Thoracic aorta (tissue), 2 donors: ENCODE data around the gene VWA3B. TPM values are rescaled to one million over a fixed set of nuclear protein-coding genes. Genes with fewer than 3 reads are reported as not detected.

ENCODE experiments used
- ATAC-seq: fragments of 150-250 bp; one replicate; pipeline ENCODE4 v1.8.0; 2017; ENCODE audit warnings: low read depth; ENCODE audit not compliant: insufficient number of reproducible peaks, low FRiP score
- DNase-seq: peaks from one replicate; pipeline ENCODE4 v3.0.0-alpha.2; 2020; ENCODE audit warnings: low spot score
- H3K27ac ChIP-seq, 2 donors: fragments of 200-600 bp; sonication (generic); 1 replicate in 1 of 2; 2 replicates in 1 of 2; pipeline ENCODE4 v1.5.1; 2016; ENCODE audit warnings: mild to moderate bottlenecking in 2 of 2, moderate library complexity in 2 of 2
- H3K27me3 ChIP-seq: fragments of 200-600 bp; sonication (generic); replicated peaks from 2 replicates; pipeline ENCODE4 v1.6.0; 2016; ENCODE audit warnings: mild to moderate bottlenecking; ENCODE audit not compliant: insufficient read depth
- H3K36me3 ChIP-seq: fragments of 200-600 bp; sonication (generic); one replicate; pipeline ENCODE4 v1.5.1; 2016
- H3K4me1 ChIP-seq, 2 donors: fragments of 200-600 bp; sonication (generic); 1 replicate in 1 of 2; 2 replicates in 1 of 2; pipeline versions ENCODE4 v1.5.1 to v1.6.0; 2016; ENCODE audit warnings: low read depth in 2 of 2, mild to moderate bottlenecking in 1 of 2; ENCODE audit not compliant: control insufficient read depth in 1 of 2
- H3K4me3 ChIP-seq: fragments of 200-600 bp; sonication (generic); 2 replicates; pipeline ENCODE4 v1.5.1; 2016; ENCODE audit warnings: mild to moderate bottlenecking
- H3K9me3 ChIP-seq: fragments of 200-600 bp; sonication (generic); 2 replicates; pipeline ENCODE4 v1.5.1; 2016
- total RNA-seq, 2 donors: library from RNA; depleted of rRNA; stranded (reverse); fragments of >200 nt; gene quantifications; one replicate each; pipeline versions ENCODE4 v1.1.0 to v1.2.3, GENCODE V29; 2016
- TF ChIP-seq, protein P1 (sequence below): fragments of 200-600 bp; sonication (generic); IDR thresholded peaks from one replicate; pipeline ENCODE4 v1.5.1; 2019; ENCODE audit warnings: antibody characterized with exemption

Gene VWA3B
- total RNA-seq, 2 donors from 2014 or later = 0.27 TPM; not detected in 1

DNA sequence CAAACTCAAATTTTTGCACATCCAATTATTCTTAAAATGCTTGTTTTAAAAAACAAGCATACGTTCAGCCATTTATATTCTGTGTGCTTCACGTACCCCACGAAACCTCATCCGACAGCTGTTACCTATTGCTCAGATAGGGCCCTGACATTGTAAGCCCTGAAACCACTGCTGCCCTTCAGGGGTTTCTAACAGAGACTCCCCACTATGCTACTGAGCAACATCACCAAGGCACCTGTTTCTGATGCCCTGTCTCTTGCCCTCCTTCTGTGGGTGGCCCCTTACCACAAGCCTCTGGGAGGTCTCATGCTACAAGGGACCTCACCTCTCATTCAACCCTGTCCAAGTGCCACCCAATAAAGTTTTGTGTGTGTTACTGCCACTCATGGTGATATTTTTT is 240.8 kb downstream of the VWA3B start:
- DNase-seq (no peak), ATAC-seq (no peak)
- Histone ChIP-seq H3K4me1 (no peaks in the 10 kb centered on the region), H3K36me3 (no peaks in the 10 kb centered on the region), H3K27me3 (no peaks in the 10 kb centered on the region), H3K4me3 (no peak overlapping the region), H3K9me3 (peaks cover 5% of the 10 kb centered on the region), H3K27ac (no peak overlapping the region)
- TF ChIP-seq, protein P1, sequence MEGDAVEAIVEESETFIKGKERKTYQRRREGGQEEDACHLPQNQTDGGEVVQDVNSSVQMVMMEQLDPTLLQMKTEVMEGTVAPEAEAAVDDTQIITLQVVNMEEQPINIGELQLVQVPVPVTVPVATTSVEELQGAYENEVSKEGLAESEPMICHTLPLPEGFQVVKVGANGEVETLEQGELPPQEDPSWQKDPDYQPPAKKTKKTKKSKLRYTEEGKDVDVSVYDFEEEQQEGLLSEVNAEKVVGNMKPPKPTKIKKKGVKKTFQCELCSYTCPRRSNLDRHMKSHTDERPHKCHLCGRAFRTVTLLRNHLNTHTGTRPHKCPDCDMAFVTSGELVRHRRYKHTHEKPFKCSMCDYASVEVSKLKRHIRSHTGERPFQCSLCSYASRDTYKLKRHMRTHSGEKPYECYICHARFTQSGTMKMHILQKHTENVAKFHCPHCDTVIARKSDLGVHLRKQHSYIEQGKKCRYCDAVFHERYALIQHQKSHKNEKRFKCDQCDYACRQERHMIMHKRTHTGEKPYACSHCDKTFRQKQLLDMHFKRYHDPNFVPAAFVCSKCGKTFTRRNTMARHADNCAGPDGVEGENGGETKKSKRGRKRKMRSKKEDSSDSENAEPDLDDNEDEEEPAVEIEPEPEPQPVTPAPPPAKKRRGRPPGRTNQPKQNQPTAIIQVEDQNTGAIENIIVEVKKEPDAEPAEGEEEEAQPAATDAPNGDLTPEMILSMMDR = no peak

DNA sequence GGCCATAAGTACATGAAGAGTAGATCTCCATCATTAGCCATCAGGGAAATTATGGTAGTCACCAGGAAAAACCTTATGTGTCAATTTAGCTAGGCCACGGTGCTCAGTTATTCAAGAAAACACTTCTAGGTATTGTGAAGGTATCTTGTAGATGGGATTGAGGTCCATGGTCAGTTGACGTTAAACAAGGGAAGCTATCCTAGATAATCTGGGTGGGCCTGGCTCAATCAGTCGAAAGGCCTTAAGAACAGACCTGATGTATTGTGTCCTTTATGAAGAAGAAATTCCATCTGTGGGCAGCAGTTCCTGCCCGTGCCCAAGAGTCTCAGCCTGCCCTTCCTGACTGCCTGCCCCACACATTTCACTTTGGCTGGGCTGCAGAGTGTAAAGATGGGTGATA is 242.6 kb downstream of the VWA3B start:
- Histone ChIP-seq H3K27me3 (no peaks in the 10 kb centered on the region), H3K36me3 (no peaks in the 10 kb centered on the region), H3K4me1 (peaks cover 4 to 11% of the 10 kb centered on the region in 2 donors), H3K9me3 (no peaks in the 10 kb centered on the region), H3K27ac (no peak overlapping the region), H3K4me3 (no peak overlapping the region)
- no peak for ATAC-seq
- DNase-seq = no peak
- TF ChIP-seq, protein P1 = no peak

DNA sequence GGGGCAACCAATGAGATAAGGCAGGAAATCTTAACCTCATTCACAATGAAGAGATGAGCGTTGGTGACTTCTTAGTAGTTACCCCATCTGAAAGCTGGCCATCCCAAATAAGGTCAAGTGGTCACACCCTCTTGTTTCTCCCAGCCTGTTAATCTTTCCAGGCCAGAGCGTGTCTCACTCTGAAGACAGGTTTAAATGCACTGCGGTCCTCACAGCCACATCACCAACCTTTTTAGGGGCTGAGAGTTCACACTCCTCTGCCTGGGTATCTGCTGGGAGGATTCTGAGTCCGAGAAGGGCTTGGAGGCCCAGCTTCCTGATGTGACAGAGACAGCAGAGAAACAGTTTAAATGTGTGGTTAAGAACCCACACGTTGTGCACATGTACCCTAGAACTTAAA is 246.0 kb downstream of the VWA3B start:
- no peak for DNase-seq
- H3K4me1 ChIP-seq = peaks cover 4 to 16% of the 10 kb centered on the region in 2 donors
- ATAC-seq = no peak
- TF ChIP-seq, protein P1 = no peak
- no peak overlapping the region for H3K4me3 ChIP-seq
- H3K9me3 ChIP-seq = no peaks in the 10 kb centered on the region
- H3K36me3 ChIP-seq = no peaks in the 10 kb centered on the region
- H3K27me3 ChIP-seq = no peaks in the 10 kb centered on the region
- no peak overlapping the region for H3K27ac ChIP-seq

DNA sequence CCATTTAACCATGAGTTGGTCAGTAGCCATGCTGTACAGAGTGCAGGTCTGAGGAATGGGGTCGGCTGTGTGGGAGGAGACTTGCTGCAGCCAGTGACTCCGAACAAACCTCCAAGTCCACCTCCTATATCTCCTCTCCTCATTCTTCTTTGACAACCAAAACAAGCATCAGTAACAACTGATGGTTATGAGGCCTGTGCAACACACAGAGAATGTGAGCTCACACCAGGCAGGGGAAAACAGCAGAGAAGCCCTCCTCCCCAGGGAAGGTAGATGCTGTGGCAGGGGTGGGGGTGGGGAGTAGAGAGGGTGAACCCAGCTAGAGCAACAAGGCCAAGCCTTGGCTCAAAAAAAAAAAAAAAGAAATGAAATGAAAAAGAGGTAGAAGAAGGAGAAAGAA is 247.0 kb downstream of the VWA3B start:
- ATAC-seq (no peak), DNase-seq (no peak)
- Histone ChIP-seq H3K4me3 (no peak overlapping the region), H3K9me3 (no peaks in the 10 kb centered on the region), H3K27me3 (no peaks in the 10 kb centered on the region), H3K4me1 (peaks cover 4 to 16% of the 10 kb centered on the region in 2 donors), H3K36me3 (no peaks in the 10 kb centered on the region), H3K27ac (peak overlapping the region in 1 of 2 donors; percentile 23)
- TF ChIP-seq, protein P1 = no peak

DNA sequence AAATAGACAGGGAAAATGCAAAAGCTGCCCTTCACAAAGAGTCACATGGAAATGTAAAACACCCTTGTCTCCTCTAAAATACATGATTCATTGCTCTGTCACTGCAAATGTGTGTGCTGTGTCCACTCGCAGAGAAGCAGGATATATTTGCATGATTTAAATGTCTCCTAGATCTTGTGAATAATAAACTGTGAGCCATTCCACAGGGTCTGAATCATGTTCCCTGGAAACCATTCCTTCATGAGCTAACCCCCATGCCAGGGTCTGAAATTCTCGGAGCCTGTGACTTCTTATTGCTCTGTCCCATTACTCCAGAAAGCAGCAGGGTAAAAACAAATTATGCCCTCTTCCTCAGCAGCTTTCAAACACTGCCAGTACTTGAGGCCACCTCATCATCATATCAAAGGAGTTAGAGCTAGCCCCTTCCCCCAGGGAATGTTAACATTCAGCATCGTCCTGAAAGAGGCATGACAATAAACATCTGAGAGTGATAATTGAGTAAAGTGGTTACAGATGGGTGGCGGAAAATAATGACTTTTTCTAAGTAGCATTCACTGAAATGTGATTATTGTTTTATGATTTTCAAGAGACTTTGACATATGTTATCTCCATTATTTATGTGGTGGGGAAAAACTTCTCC is 247.6 kb downstream of the VWA3B start:
- H3K4me3 ChIP-seq = no peak overlapping the region
- peaks cover 4 to 16% of the 10 kb centered on the region in 2 donors for H3K4me1 ChIP-seq
- no peaks in the 10 kb centered on the region for H3K9me3 ChIP-seq
- peak overlapping the region in 1 of 2 donors; percentile 23 for H3K27ac ChIP-seq
- TF ChIP-seq, protein P1 = no peak
- DNase-seq (no peak), ATAC-seq (peak; percentile 86)
- H3K36me3 ChIP-seq = no peaks in the 10 kb centered on the region
- H3K27me3 ChIP-seq = no peaks in the 10 kb centered on the region
